GM12878 (cell line): ENCODE data around the gene PITPNM2. TPM values are rescaled to one million over a fixed set of nuclear protein-coding genes. Genes with fewer than 3 reads are reported as not detected.

ENCODE experiments used
- BCLAF1 ChIP-seq: fragments of 450-650 bp; IDR thresholded peaks from 2 replicates; pipeline ENCODE4 v1.6.1; 2017; ENCODE audit warnings: antibody characterized with exemption, mild to moderate bottlenecking, moderate library complexity
- CEBPZ ChIP-seq: fragments of 150-350 bp; IDR thresholded peaks from 2 replicates; pipeline ENCODE4 v1.6.1; 2016; ENCODE audit warnings: low read depth, low read length
- E2F4 ChIP-seq: IDR thresholded peaks from 2 replicates; pipeline ENCODE4 v1.6.1; 2012; ENCODE audit warnings: low read depth, low read length, improper control_type of control experiment
- HDAC2 ChIP-seq: fragments of 200-600 bp; sonication (generic); IDR thresholded peaks from 2 replicates; pipeline ENCODE4 v1.6.1; 2017
- JUNB ChIP-seq: IDR thresholded peaks from 2 replicates; pipeline ENCODE4 v1.6.1; 2016; ENCODE audit warnings: antibody characterized with exemption, mild to moderate bottlenecking
- NFYB ChIP-seq: IDR thresholded peaks from 2 replicates; pipeline ENCODE4 v1.6.1; 2011; ENCODE audit warnings: low read depth, mild to moderate bottlenecking, low read length, improper control_type of control experiment, moderate library complexity; ENCODE audit not compliant: insufficient read depth
- PAX5 ChIP-seq: IDR thresholded peaks from 2 replicates; pipeline ENCODE4 v1.6.1; 2011; ENCODE audit warnings: low read depth, low read length, borderline replicate concordance
- PAX8 ChIP-seq: fragments of 450-650 bp; IDR thresholded peaks from 2 replicates; pipeline ENCODE4 v1.6.1; 2017; ENCODE audit warnings: mild to moderate bottlenecking, moderate library complexity
- ZNF217 ChIP-seq: fragments of 450-650 bp; IDR thresholded peaks from 2 replicates; pipeline ENCODE4 v1.6.1; 2017; ENCODE audit warnings: antibody characterized with exemption, mild to moderate bottlenecking
- polyA plus RNA-seq, 11 experiments: library from polyadenylated mRNA; depleted of rRNA in 4 of 11; unstranded in 6 of 11; stranded (reverse) in 5 of 11; fragments of >200 nt; fragmentation: Nextera tagmentation in 4 of 11; fragmentation: Illumina TruSeq in 1 of 11; extraction: Ambion mirVana in 4 of 11; extraction: Trizol in 1 of 11; gene quantifications; 1 replicate in 1 of 11; 2 replicates in 10 of 11; pipeline versions ENCODE4 v1.2.1 to v1.2.3, GENCODE V29; 2011 to 2016; ENCODE audit warnings: inconsistent platforms in 2 of 11, missing spikeins in 2 of 11, low read depth in 1 of 11
- total RNA-seq, 4 experiments: library from RNA; depleted of rRNA in 3 of 4; stranded (reverse); fragments of >200 nt in 3 of 4; fragmentation: Illumina TruSeq in 1 of 4; extraction: Trizol in 1 of 4; gene quantifications; 2 replicates each; pipeline versions ENCODE4 v1.2.1 to v1.2.3, GENCODE V29; 2013 to 2021

PITPNM2 gene
- total and polyA plus RNA-seq, 10 of the 15 experiments (the other 5 are each of a cell fraction or from before 2014, with no cell fraction given): 0.03 to 1.0 (median 0.24) TPM; not detected in 1

- TF ChIP-seq CEBPZ: no peak
- no peak for TF ChIP-seq PAX5
- no peak for TF ChIP-seq BCLAF1
- TF ChIP-seq JUNB: no peak
- TF ChIP-seq HDAC2: no peak
- TF ChIP-seq NFYB: no peak
- TF ChIP-seq PAX8: no peak
- TF ChIP-seq E2F4: no peak
- no peak for TF ChIP-seq ZNF217
- TF ChIP-seq, all 136 proteins: peak for 0
Measured at GRCh38 chr12:123118497-123118896, 32.4 kb downstream of the PITPNM2 start (continued).
